Measurements from ENCODE around the gene SIGLEC8. TPM values are rescaled to one million over a fixed set of nuclear protein-coding genes. Genes with fewer than 3 reads are reported as not detected.
"Not testable (repeated sequence)": the region's sequence is repeated elsewhere in the genome, so short reads cannot be mapped to it uniquely, and the experiment has no call there.

The SIGLEC8 gene
- total RNA-seq: not detected in 2 replicates

DNA sequence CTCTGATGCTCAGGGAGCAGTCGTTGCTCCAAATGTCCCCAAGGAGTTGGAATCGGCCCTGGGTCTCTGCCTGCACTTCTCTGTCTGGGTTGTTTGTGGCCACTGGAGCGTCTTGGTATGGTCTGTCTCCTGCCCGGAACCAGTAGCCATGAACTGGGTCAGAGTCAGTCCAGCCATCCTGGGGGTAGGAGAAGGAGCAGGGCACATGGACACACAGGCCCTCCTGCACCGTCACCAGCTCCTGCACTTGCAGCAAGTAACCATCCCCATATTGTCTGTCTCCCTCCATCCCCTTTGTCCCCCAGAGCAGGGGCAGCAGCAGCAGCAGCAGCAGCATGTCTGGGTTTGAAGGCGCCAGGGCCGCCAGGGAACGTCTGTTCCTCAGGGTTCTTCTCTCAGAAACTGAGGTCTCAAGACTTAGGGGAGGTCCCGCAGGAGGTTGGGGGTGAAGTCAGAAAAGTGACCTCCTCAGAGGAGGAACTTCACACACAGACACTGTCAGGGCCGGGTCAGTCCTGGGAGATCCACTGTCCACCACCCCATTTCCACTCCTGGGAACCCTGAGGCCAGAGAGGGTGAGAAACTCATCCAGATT, at the start of gene SIGLEC8:
Gene SIGLEC8 (minus strand): TSS at position 404 of the 595 bp plus-strand sequence. CDS start 67 bp downstream, at position 337.
- DNase-seq (ENCODE audit: low read depth): no peak

GRCh38 chr19:51507640-51508058, 49.4 kb upstream of the SIGLEC8 start:
- DNase-seq (ENCODE audit: low read depth): no peak

DNA sequence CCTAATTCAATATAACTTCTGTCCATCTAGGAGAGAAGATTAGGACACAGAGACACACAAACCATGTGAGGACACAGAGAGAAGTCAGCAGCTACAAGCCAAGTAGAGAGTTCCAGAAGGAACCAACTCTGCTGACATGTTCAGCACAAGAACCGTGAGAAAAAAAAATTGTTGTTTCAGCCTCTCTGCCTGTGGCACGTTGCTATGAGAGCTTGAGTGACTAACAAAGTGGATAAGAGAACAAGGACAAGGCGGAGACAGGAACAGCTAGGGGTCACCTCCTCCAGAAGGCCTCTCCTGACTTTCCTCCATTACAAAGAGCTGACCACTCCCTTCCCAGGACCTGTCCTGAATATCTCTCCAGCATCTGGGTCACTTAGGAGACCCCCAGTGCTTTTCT, 48.9 kb upstream of the SIGLEC8 start:
- DNase-seq (ENCODE audit: low read depth): no peak

DNA sequence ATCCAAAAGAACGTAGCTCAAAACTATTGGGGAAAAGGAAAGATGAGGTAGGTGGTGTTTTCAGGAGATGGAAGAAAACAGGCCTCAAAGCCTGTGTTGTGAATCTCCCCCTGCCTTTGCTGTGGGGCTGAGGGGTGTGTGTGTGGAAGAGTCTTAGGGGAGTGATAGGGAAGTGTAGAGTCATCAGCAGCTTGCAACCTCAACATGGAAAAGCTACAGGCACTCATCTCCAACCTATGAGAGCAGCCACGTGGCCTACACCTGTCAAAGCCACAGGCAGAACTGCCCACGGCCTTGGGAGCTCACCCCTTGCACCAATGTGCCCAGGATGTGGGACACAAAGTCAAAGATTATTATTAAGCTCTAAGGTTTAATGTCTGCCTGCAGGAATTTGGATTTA, 47.6 kb upstream of the SIGLEC8 start:
- DNase-seq (ENCODE audit: low read depth): no peak

DNA sequence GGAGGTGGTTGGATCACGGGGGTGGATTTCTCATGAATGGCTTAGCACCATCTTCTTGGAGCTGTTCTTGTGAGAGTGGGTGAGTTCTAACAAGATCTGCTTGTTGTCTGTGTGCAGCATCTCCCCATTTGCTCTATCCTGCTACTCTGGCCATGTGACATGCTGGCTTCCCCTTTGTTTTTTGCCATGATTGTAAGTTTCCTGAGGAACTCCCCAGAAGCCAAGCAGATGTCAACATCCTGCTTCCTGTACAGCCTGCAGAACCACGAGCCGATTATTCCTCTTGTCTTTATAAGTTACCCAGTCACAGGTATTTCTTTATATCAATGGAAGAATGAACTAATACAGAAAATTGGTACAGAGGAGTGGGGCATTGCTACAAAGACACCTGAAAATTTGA, 45.6 kb upstream of the SIGLEC8 start:
- DNase-seq (ENCODE audit: low read depth): no peak

- no peak for DNase-seq (ENCODE audit: low read depth)
Measured at GRCh38 chr19:51503286-51503817, 45.1 kb upstream of the SIGLEC8 start.

GRCh38 chr19:51501594-51502263, 43.5 kb upstream of the SIGLEC8 start, which contains the start of gene SIGLEC12:
SIGLEC12 (minus strand) TSS chr19:51501800; CDS start chr19:51501733, 67 bp downstream.
- DNase-seq (ENCODE audit: low read depth): no peak

GRCh38 chr19:51500931-51501330, 42.7 kb upstream of the SIGLEC8 start:
- not testable (repeated sequence) for DNase-seq (ENCODE audit: low read depth)

- DNase-seq (ENCODE audit: low read depth): no peak
Measured at GRCh38 chr19:51497666-51498065, 39.4 kb upstream of the SIGLEC8 start.

- DNase-seq (ENCODE audit: low read depth): no peak
Measured at GRCh38 chr19:51493776-51494175, 35.5 kb upstream of the SIGLEC8 start.

DNA sequence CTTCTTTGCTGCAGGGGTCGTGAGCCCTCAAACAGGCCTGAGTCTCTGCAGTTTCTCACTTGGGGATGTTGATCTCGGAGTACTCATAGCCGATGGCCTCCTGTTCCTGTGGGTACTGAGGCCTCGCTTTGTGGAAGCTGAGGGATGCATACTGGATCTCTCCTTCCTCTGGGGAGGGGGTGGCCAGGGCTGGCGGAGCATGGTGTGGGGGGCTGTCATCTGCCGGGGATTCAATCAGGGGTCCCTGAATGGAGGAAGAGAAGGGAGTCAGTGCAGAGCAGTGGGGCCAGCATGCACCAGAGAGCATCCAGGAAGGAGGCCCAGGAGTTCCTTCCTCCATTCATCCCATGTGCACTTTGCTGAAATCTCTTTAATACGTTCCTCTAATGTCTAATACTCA, 33.3 kb upstream of the SIGLEC8 start:
- DNase-seq (ENCODE audit: low read depth): no peak

GRCh38 chr19:51490676-51491075, 32.4 kb upstream of the SIGLEC8 start:
- DNase-seq (ENCODE audit: low read depth): no peak

GRCh38 chr19:51489113-51489512, 30.9 kb upstream of the SIGLEC8 start:
- no peak for DNase-seq (ENCODE audit: low read depth)

- DNase-seq (ENCODE audit: low read depth): no peak
Measured at GRCh38 chr19:51488491-51488890, 30.2 kb upstream of the SIGLEC8 start.

- no peak for DNase-seq (ENCODE audit: low read depth)
Measured at GRCh38 chr19:51485960-51486660, 27.9 kb upstream of the SIGLEC8 start.

- no peak for DNase-seq (ENCODE audit: low read depth)
Measured at GRCh38 chr19:51480590-51480989, 22.3 kb upstream of the SIGLEC8 start.

- DNase-seq (ENCODE audit: low read depth): no peak
Measured at GRCh38 chr19:51479531-51480331, 21.5 kb upstream of the SIGLEC8 start.

- DNase-seq (ENCODE audit: low read depth): no peak
Measured at GRCh38 chr19:51478381-51479234, 20.4 kb upstream of the SIGLEC8 start, which contains the start of gene CEACAM18. CEACAM18 (plus strand) TSS chr19:51478539.

DNA sequence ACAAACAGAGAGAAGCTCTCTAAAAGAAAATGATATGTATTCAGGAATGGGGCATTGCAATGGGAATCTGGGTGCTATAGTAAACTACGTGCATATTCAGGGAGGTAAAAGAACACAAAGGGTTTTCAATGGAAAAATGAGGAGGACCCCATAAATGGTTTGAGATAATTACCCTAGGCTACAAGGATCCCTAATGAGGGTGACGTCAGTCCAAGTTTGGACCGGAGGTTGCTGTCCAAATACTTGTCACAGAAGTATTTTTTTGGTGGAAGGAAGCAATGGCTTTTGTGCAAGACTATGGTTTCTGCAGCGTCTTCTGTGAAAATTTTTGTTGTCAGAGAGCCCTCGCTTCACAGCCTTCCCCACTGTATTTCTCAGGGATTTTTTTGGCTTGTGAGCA, 19.1 kb upstream of the SIGLEC8 start:
- no peak for DNase-seq (ENCODE audit: low read depth)

GRCh38 chr19:51476164-51476563, 17.9 kb upstream of the SIGLEC8 start:
- no peak for DNase-seq (ENCODE audit: low read depth)

Measured in renal cortical epithelial cell (primary cell).